Measurements from ENCODE around the gene TMOD1. TPM values are rescaled to one million over a fixed set of nuclear protein-coding genes. Genes with fewer than 3 reads are reported as not detected.
A peak's percentile ranks its signal among the peaks of the same experiment; 100 is the strongest.

TMOD1 gene
- total and polyA plus RNA-seq, 10 of the 15 experiments (the other 5 are each of a cell fraction or from before 2014, with no cell fraction given): 4.0 to 44.1 (median 15.4) TPM

DNA sequence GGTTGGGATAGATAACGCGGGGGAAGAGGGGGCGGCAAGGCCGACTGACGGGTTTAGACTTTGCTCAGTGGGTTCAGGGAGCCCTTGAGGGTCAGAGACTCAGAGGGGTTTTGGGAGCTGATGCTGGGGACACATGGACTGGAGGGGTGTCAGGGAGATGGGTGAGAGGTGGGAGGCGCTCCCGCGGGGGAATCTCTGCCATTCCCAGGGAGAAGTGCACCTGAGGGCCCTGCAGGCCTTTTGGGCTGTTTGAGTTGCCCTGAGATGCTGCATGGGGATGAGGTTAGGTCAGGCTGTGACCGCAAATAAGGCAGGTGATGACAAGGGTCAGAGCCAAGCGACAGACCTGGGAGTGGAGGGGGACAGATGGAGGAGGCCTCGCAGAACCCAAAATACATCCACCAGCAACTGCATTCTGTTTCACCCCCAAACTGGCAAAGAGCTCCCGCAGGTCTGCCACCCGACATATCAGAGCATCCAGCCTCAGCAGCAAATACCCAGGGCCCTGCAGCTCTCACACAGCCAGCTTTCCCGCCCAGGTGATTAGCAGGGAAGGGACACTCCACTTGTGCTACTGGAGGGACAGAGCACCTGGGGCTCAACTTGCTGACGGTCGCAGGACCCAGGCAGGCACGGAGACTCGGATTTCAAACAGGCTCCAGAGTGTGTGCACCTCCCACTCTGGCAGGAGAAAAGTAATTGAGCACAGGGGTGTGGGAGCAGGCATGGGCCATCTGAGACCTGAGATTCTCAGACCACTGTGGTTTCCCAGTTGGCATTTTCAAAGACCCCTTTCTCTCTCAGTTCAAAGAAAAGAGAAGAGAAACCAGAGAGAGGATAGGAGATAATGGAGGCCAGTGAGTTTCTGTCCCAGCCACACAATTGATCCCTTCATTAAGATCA is 26.4 kb downstream of the TMOD1 start (continued):
- TF ChIP-seq YBX1 (IDR thresholded peaks at IDR 0.05): no peak
- no peak for TF ChIP-seq HDAC2 (IDR thresholded peaks at IDR 0.05)
- no peak for TF ChIP-seq NR2C1 (IDR thresholded peaks at IDR 0.05)
- no peak for TF ChIP-seq BRCA1 (IDR thresholded peaks at IDR 0.05; ENCODE audit: low read depth, low read length)
- TF ChIP-seq POLR2AphosphoS5 (IDR thresholded peaks at IDR 0.05; ENCODE audit: low read length): no peak
- no peak for TF ChIP-seq ZSCAN29 (IDR thresholded peaks at IDR 0.05)
- TF ChIP-seq ESRRA (IDR thresholded peaks at IDR 0.05; ENCODE audit: low read length): no peak
- no peak for TF ChIP-seq NFXL1 (IDR thresholded peaks at IDR 0.05; ENCODE audit: borderline replicate concordance)
- TF ChIP-seq, protein P1, sequence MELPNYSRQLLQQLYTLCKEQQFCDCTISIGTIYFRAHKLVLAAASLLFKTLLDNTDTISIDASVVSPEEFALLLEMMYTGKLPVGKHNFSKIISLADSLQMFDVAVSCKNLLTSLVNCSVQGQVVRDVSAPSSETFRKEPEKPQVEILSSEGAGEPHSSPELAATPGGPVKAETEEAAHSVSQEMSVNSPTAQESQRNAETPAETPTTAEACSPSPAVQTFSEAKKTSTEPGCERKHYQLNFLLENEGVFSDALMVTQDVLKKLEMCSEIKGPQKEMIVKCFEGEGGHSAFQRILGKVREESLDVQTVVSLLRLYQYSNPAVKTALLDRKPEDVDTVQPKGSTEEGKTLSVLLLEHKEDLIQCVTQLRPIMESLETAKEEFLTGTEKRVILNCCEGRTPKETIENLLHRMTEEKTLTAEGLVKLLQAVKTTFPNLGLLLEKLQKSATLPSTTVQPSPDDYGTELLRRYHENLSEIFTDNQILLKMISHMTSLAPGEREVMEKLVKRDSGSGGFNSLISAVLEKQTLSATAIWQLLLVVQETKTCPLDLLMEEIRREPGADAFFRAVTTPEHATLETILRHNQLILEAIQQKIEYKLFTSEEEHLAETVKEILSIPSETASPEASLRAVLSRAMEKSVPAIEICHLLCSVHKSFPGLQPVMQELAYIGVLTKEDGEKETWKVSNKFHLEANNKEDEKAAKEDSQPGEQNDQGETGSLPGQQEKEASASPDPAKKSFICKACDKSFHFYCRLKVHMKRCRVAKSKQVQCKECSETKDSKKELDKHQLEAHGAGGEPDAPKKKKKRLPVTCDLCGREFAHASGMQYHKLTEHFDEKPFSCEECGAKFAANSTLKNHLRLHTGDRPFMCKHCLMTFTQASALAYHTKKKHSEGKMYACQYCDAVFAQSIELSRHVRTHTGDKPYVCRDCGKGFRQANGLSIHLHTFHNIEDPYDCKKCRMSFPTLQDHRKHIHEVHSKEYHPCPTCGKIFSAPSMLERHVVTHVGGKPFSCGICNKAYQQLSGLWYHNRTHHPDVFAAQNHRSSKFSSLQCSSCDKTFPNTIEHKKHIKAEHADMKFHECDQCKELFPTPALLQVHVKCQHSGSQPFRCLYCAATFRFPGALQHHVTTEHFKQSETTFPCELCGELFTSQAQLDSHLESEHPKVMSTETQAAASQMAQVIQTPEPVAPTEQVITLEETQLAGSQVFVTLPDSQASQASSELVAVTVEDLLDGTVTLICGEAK (IDR thresholded peaks at IDR 0.05; ENCODE audit: borderline replicate concordance): no peak
- TF ChIP-seq TCF3 (IDR thresholded peaks at IDR 0.05; ENCODE audit: borderline replicate concordance, insufficient read depth, low read depth, low read length): no peak
- TF ChIP-seq, protein P2, sequence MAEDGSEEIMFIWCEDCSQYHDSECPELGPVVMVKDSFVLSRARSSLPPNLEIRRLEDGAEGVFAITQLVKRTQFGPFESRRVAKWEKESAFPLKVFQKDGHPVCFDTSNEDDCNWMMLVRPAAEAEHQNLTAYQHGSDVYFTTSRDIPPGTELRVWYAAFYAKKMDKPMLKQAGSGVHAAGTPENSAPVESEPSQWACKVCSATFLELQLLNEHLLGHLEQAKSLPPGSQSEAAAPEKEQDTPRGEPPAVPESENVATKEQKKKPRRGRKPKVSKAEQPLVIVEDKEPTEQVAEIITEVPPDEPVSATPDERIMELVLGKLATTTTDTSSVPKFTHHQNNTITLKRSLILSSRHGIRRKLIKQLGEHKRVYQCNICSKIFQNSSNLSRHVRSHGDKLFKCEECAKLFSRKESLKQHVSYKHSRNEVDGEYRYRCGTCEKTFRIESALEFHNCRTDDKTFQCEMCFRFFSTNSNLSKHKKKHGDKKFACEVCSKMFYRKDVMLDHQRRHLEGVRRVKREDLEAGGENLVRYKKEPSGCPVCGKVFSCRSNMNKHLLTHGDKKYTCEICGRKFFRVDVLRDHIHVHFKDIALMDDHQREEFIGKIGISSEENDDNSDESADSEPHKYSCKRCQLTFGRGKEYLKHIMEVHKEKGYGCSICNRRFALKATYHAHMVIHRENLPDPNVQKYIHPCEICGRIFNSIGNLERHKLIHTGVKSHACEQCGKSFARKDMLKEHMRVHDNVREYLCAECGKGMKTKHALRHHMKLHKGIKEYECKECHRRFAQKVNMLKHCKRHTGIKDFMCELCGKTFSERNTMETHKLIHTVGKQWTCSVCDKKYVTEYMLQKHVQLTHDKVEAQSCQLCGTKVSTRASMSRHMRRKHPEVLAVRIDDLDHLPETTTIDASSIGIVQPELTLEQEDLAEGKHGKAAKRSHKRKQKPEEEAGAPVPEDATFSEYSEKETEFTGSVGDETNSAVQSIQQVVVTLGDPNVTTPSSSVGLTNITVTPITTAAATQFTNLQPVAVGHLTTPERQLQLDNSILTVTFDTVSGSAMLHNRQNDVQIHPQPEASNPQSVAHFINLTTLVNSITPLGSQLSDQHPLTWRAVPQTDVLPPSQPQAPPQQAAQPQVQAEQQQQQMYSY (CRISPR knock-in tag; IDR thresholded peaks at IDR 0.05): no peak
- no peak for TF ChIP-seq NFYB (IDR thresholded peaks at IDR 0.05; ENCODE audit: insufficient read depth, low read depth, low read length)
- no peak for TF ChIP-seq NR2C2 (IDR thresholded peaks at IDR 0.05; ENCODE audit: borderline replicate concordance, control insufficient read depth, insufficient read length, low read depth)
- TF ChIP-seq, protein P3, sequence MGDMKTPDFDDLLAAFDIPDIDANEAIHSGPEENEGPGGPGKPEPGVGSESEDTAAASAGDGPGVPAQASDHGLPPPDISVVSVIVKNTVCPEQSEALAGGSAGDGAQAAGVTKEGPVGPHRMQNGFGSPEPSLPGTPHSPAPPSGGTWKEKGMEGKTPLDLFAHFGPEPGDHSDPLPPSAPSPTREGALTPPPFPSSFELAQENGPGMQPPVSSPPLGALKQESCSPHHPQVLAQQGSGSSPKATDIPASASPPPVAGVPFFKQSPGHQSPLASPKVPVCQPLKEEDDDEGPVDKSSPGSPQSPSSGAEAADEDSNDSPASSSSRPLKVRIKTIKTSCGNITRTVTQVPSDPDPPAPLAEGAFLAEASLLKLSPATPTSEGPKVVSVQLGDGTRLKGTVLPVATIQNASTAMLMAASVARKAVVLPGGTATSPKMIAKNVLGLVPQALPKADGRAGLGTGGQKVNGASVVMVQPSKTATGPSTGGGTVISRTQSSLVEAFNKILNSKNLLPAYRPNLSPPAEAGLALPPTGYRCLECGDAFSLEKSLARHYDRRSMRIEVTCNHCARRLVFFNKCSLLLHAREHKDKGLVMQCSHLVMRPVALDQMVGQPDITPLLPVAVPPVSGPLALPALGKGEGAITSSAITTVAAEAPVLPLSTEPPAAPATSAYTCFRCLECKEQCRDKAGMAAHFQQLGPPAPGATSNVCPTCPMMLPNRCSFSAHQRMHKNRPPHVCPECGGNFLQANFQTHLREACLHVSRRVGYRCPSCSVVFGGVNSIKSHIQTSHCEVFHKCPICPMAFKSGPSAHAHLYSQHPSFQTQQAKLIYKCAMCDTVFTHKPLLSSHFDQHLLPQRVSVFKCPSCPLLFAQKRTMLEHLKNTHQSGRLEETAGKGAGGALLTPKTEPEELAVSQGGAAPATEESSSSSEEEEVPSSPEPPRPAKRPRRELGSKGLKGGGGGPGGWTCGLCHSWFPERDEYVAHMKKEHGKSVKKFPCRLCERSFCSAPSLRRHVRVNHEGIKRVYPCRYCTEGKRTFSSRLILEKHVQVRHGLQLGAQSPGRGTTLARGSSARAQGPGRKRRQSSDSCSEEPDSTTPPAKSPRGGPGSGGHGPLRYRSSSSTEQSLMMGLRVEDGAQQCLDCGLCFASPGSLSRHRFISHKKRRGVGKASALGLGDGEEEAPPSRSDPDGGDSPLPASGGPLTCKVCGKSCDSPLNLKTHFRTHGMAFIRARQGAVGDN (IDR thresholded peaks at IDR 0.05): no peak
- TF ChIP-seq, protein P4, sequence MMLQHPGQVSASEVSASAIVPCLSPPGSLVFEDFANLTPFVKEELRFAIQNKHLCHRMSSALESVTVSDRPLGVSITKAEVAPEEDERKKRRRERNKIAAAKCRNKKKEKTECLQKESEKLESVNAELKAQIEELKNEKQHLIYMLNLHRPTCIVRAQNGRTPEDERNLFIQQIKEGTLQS (IDR thresholded peaks at IDR 0.05; ENCODE audit: borderline replicate concordance, extremely low read depth, low read depth, low read length): no peak
- TF ChIP-seq IKZF1 (conservative IDR thresholded peaks at IDR 0.05): peak; percentile 51; the same call in 1 of the 2 replicates
- peak; percentile 91 for TF ChIP-seq RUNX3 (IDR thresholded peaks at IDR 0.05; ENCODE audit: low read length)
